ENCODE measurements around the gene SNX8.

SNX8 gene

GRCh38 chr7:2280424-2280823 is 33.8 kb downstream of the SNX8 start:
- no peaks in the 10 kb centered on the region for H3K27me3 ChIP-seq (ENCODE audit: control insufficient read depth in 3 of 3, insufficient read depth in 3 of 3, low read depth in 1 of 3, low read length in 3 of 3)
- no peak overlapping the region for H3K18ac ChIP-seq (ENCODE audit: low read length)
- H2BK5ac ChIP-seq (ENCODE audit: low read length) = no peak overlapping the region
- no peak overlapping the region for H3K9ac ChIP-seq (ENCODE audit: low read depth, low read length, poor library complexity)
- no peak overlapping the region for H2AFZ ChIP-seq (ENCODE audit: low read length)
- no peak overlapping the region for H2BK15ac ChIP-seq (ENCODE audit: low read length)
- H2BK12ac ChIP-seq (ENCODE audit: low read length) = no peak overlapping the region
- peaks cover 9 to 10% of the 10 kb centered on the region in 2 donors for H3K4me1 ChIP-seq (ENCODE audit: control insufficient read depth in 2 of 2, insufficient read depth in 1 of 2, low read depth in 1 of 2, low read length in 2 of 2)
- no peak overlapping the region for H4K91ac ChIP-seq (ENCODE audit: low read depth, low read length, poor library complexity)
- H2BK120ac ChIP-seq (ENCODE audit: low read depth, low read length) = no peak overlapping the region
- no peak for DNase-seq (ENCODE audit: low spot score)
- H3K14ac ChIP-seq (ENCODE audit: low read length) = no peak overlapping the region
- peaks cover 2 to 20% of the 10 kb centered on the region in 2 donors for H3K36me3 ChIP-seq (replicated peaks in 1 of 2; ENCODE audit: control insufficient read depth in 2 of 2, insufficient read depth in 2 of 2, low read length in 2 of 2)
- no peak overlapping the region for H3K4me3 ChIP-seq (ENCODE audit: low read length in 2 of 2)
- peaks cover 6% of the 10 kb centered on the region for H3K79me1 ChIP-seq (ENCODE audit: low read depth, low read length)
- no peak overlapping the region for H3K23ac ChIP-seq (ENCODE audit: low read depth, low read length, poor library complexity)
- H2AK5ac ChIP-seq (ENCODE audit: low read depth, low read length) = no peak overlapping the region
- no peak overlapping the region for H3K4ac ChIP-seq (ENCODE audit: low read length)
- peaks cover 0 to 1% of the 10 kb centered on the region in 2 donors for H3K9me3 ChIP-seq (replicated peaks in 1 of 2; ENCODE audit: control insufficient read depth in 2 of 2, insufficient read depth in 1 of 2, low read depth in 1 of 2, low read length in 2 of 2)
- whole genome bisulfite sequencing, 2 donors (ENCODE audit: extremely low coverage in 2 of 2, insufficient read length in 2 of 2, insufficient replicate concordance in 1 of 2) = no CpG with 5 or more reads among the region's 2 CpGs
- no peak overlapping the region for H4K8ac ChIP-seq (ENCODE audit: low read depth, low read length)
- H3K4me2 ChIP-seq (ENCODE audit: insufficient read depth, low read length, poor library complexity, severe bottlenecking) = no peak overlapping the region
- H3K27ac ChIP-seq (replicated peaks; ENCODE audit: low read length) = no peak overlapping the region

GRCh38 chr7:2279896-2280295 is 34.3 kb downstream of the SNX8 start:
- Histone ChIP-seq H3K18ac (ENCODE audit: low read length) (no peak overlapping the region), H3K4me3 (ENCODE audit: low read length in 2 of 2) (no peak overlapping the region), H3K23ac (ENCODE audit: low read depth, low read length, poor library complexity) (no peak overlapping the region), H2AFZ (ENCODE audit: low read length) (no peak overlapping the region), H4K8ac (ENCODE audit: low read depth, low read length) (no peak overlapping the region), H3K4me2 (ENCODE audit: insufficient read depth, low read length, poor library complexity, severe bottlenecking) (no peak overlapping the region), H4K91ac (ENCODE audit: low read depth, low read length, poor library complexity) (no peak overlapping the region), H2BK15ac (ENCODE audit: low read length) (no peak overlapping the region), H3K27ac (replicated peaks; ENCODE audit: low read length) (no peak overlapping the region), H3K36me3 (replicated peaks in 1 of 2; ENCODE audit: control insufficient read depth in 2 of 2, insufficient read depth in 2 of 2, low read length in 2 of 2) (peaks cover 5 to 24% of the 10 kb centered on the region in 2 donors), H2BK12ac (ENCODE audit: low read length) (no peak overlapping the region), H3K79me1 (ENCODE audit: low read depth, low read length) (peaks cover 7% of the 10 kb centered on the region), H2BK5ac (ENCODE audit: low read length) (no peak overlapping the region), H3K27me3 (ENCODE audit: control insufficient read depth in 3 of 3, insufficient read depth in 3 of 3, low read depth in 1 of 3, low read length in 3 of 3) (no peaks in the 10 kb centered on the region), H2AK5ac (ENCODE audit: low read depth, low read length) (no peak overlapping the region), H3K9me3 (replicated peaks in 1 of 2; ENCODE audit: control insufficient read depth in 2 of 2, insufficient read depth in 1 of 2, low read depth in 1 of 2, low read length in 2 of 2) (peaks cover 0 to 1% of the 10 kb centered on the region in 2 donors), H3K4ac (ENCODE audit: low read length) (no peak overlapping the region), H2BK120ac (ENCODE audit: low read depth, low read length) (no peak overlapping the region), H3K14ac (ENCODE audit: low read length) (no peak overlapping the region), H3K9ac (ENCODE audit: low read depth, low read length, poor library complexity) (no peak overlapping the region), H3K4me1 (ENCODE audit: control insufficient read depth in 2 of 2, insufficient read depth in 1 of 2, low read depth in 1 of 2, low read length in 2 of 2) (peaks cover 9 to 10% of the 10 kb centered on the region in 2 donors)
- no CpG with 5 or more reads among the region's 4 CpGs for WGBS, 2 donors (ENCODE audit: extremely low coverage in 2 of 2, insufficient read length in 2 of 2, insufficient replicate concordance in 1 of 2)
- DNase-seq (ENCODE audit: low spot score) = no peak

DNA sequence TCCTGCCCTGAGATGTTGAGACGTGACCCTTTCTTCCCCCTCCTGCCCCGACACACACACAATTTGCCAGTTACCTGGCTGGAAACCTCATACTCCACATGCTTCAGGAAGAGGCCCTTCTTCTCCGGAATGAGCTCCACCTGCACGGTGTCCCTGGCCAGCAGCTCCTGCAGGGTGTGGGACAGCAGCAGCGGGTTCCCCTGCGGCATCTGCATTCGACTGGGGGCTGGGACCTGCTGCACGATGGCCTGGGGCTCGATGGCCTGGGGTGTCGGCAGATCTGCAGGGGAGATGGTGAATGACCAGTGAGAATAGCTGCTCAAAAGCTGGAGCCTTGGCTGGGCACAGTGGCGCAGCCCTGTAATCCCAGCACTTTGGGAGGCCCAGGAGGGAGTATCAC is 36.2 kb downstream of the SNX8 start:
- no peak overlapping the region for H3K27ac ChIP-seq (replicated peaks; ENCODE audit: low read length)
- no CpG with 5 or more reads among the region's 11 CpGs for WGBS, 2 donors (ENCODE audit: extremely low coverage in 2 of 2, insufficient read length in 2 of 2, insufficient replicate concordance in 1 of 2)
- H2AK5ac ChIP-seq (ENCODE audit: low read depth, low read length) = no peak overlapping the region
- no peak overlapping the region for H4K8ac ChIP-seq (ENCODE audit: low read depth, low read length)
- H2BK15ac ChIP-seq (ENCODE audit: low read length) = no peak overlapping the region
- no peak overlapping the region for H3K4ac ChIP-seq (ENCODE audit: low read length)
- no peak overlapping the region for H3K14ac ChIP-seq (ENCODE audit: low read length)
- no peak overlapping the region for H3K4me3 ChIP-seq (ENCODE audit: low read length in 2 of 2)
- H2AFZ ChIP-seq (ENCODE audit: low read length) = no peak overlapping the region
- H2BK12ac ChIP-seq (ENCODE audit: low read length) = no peak overlapping the region
- peaks cover 10% of the 10 kb centered on the region for H3K79me1 ChIP-seq (ENCODE audit: low read depth, low read length)
- no peak overlapping the region for H4K91ac ChIP-seq (ENCODE audit: low read depth, low read length, poor library complexity)
- H3K18ac ChIP-seq (ENCODE audit: low read length) = no peak overlapping the region
- no peak overlapping the region for H3K9ac ChIP-seq (ENCODE audit: low read depth, low read length, poor library complexity)
- no peak overlapping the region for H3K4me2 ChIP-seq (ENCODE audit: insufficient read depth, low read length, poor library complexity, severe bottlenecking)
- H3K4me1 ChIP-seq (ENCODE audit: control insufficient read depth in 2 of 2, insufficient read depth in 1 of 2, low read depth in 1 of 2, low read length in 2 of 2) = peaks cover 9 to 10% of the 10 kb centered on the region in 2 donors
- H3K9me3 ChIP-seq (replicated peaks in 1 of 2; ENCODE audit: control insufficient read depth in 2 of 2, insufficient read depth in 1 of 2, low read depth in 1 of 2, low read length in 2 of 2) = peaks cover 0 to 1% of the 10 kb centered on the region in 2 donors
- no peaks in the 10 kb centered on the region for H3K27me3 ChIP-seq (ENCODE audit: control insufficient read depth in 3 of 3, insufficient read depth in 3 of 3, low read depth in 1 of 3, low read length in 3 of 3)
- peaks cover 12 to 37% of the 10 kb centered on the region in 2 donors for H3K36me3 ChIP-seq (replicated peaks in 1 of 2; ENCODE audit: control insufficient read depth in 2 of 2, insufficient read depth in 2 of 2, low read length in 2 of 2)
- H3K23ac ChIP-seq (ENCODE audit: low read depth, low read length, poor library complexity) = peak overlapping the region; percentile 73
- H2BK120ac ChIP-seq (ENCODE audit: low read depth, low read length) = no peak overlapping the region
- H2BK5ac ChIP-seq (ENCODE audit: low read length) = peak overlapping the region; percentile 11
- no peak for DNase-seq (ENCODE audit: low spot score)

GRCh38 chr7:2276107-2276506 is 38.1 kb downstream of the SNX8 start:
- Histone ChIP-seq H2AFZ (ENCODE audit: low read length) (no peak overlapping the region), H4K8ac (ENCODE audit: low read depth, low read length) (no peak overlapping the region), H3K9me3 (replicated peaks in 1 of 2; ENCODE audit: control insufficient read depth in 2 of 2, insufficient read depth in 1 of 2, low read depth in 1 of 2, low read length in 2 of 2) (peaks cover 0 to 1% of the 10 kb centered on the region in 2 donors), H2BK12ac (ENCODE audit: low read length) (no peak overlapping the region), H2AK5ac (ENCODE audit: low read depth, low read length) (peak overlapping the region; percentile 68), H3K4me1 (ENCODE audit: control insufficient read depth in 2 of 2, insufficient read depth in 1 of 2, low read depth in 1 of 2, low read length in 2 of 2) (peaks cover 0 to 2% of the 10 kb centered on the region in 2 donors), H3K23ac (ENCODE audit: low read depth, low read length, poor library complexity) (no peak overlapping the region), H4K91ac (ENCODE audit: low read depth, low read length, poor library complexity) (no peak overlapping the region), H3K9ac (ENCODE audit: low read depth, low read length, poor library complexity) (no peak overlapping the region), H3K79me1 (ENCODE audit: low read depth, low read length) (peaks cover 10% of the 10 kb centered on the region), H3K27ac (replicated peaks; ENCODE audit: low read length) (no peak overlapping the region), H2BK5ac (ENCODE audit: low read length) (no peak overlapping the region), H2BK120ac (ENCODE audit: low read depth, low read length) (peak overlapping the region; percentile 61), H3K14ac (ENCODE audit: low read length) (no peak overlapping the region), H3K27me3 (ENCODE audit: control insufficient read depth in 3 of 3, insufficient read depth in 3 of 3, low read depth in 1 of 3, low read length in 3 of 3) (no peaks in the 10 kb centered on the region), H3K4me2 (ENCODE audit: insufficient read depth, low read length, poor library complexity, severe bottlenecking) (no peak overlapping the region), H3K4me3 (ENCODE audit: low read length in 2 of 2) (no peak overlapping the region), H3K36me3 (replicated peaks in 1 of 2; ENCODE audit: control insufficient read depth in 2 of 2, insufficient read depth in 2 of 2, low read length in 2 of 2) (peaks cover 14 to 44% of the 10 kb centered on the region in 2 donors), H3K18ac (ENCODE audit: low read length) (peak overlapping the region; percentile 57), H3K4ac (ENCODE audit: low read length) (no peak overlapping the region), H2BK15ac (ENCODE audit: low read length) (no peak overlapping the region)
- no CpG with 5 or more reads among the region's 18 CpGs for WGBS, 2 donors (ENCODE audit: extremely low coverage in 2 of 2, insufficient read length in 2 of 2, insufficient replicate concordance in 1 of 2)
- no peak for DNase-seq (ENCODE audit: low spot score)

All from neuronal stem cell (in vitro differentiated cells).